Coronary artery (tissue), 2 donors: ENCODE measurements around the gene RNASE4.
"Not testable (repeated sequence)": the region's sequence is repeated elsewhere in the genome, so short reads cannot be mapped to it uniquely, and the experiment has no call there.

Experiments
- DNase-seq: peaks from one replicate; pipeline ENCODE4 v3.0.0-alpha.2; 2017; ENCODE audit warnings: low spot score
- H3K27ac ChIP-seq, 2 donors: fragments of 200-600 bp; sonication (generic); one replicate each; pipeline ENCODE4 v1.5.1; 2016 to 2019
- H3K4me3 ChIP-seq: fragments of 200-600 bp; sonication (generic); 2 replicates; pipeline ENCODE4 v1.5.1; 2016; ENCODE audit warnings: mild to moderate bottlenecking, moderate library complexity
- CTCF ChIP-seq: fragments of 200-600 bp; sonication (generic); IDR thresholded peaks from one replicate; pipeline ENCODE4 v1.5.1; 2019; ENCODE audit warnings: antibody characterized with exemption

Gene RNASE4

DNA sequence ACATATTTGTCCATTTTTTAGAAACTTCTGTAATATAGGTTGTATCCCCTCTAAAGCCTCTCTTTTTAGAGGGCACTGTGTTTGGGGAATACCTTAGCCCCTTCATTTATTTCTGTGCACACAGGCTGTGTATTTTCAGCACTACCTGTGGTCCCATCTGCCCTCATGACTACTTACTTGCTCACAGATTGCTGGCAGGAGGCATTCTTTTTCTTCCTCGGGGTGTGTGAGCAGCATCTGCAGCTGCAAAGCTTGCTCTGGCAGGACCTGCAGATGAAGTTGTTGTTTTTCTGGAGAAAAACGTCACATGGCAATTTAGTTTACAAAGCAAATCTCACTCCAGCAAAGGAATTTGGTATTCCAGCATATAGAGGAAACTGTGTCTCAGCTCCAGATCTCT is 28.5 kb downstream of the RNASE4 start:
- Histone ChIP-seq H3K4me3 (no peak overlapping the region), H3K27ac (no peak overlapping the region)
- no peak for TF ChIP-seq CTCF
- no peak for DNase-seq

DNA sequence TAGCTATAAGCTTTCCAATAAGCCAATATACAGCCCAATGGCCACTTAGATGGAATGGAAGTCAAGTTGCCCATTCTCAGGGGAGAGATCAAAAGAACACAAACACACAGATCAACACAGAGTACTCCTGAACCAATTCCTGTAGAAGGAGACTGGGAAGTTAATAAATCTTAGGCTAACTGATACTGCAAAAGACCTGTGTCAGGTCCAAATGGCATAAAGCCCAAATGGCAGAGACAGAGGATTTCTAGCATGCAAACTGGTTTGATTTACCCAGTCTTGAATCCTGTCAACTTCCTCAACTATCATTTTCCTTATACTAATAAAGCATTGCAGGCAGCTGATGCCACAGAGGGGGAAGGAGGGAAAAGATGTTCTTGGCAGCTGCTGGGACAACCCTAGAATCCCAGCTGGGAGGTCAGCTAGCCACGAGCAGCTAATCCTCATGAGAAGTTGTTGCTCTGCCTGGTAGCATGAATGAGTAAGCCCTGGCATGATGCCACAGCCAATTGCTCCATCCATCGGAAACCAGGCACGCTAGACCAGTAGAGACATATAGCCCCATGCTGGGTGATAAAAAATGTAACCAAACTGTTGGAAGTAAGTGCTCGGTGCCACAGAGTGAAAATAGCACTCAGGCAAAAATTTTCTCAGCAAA is 30.4 kb downstream of the RNASE4 start:
- TF ChIP-seq CTCF, result no peak
- DNase-seq, result peak; percentile 79
- H3K27ac ChIP-seq, result peak overlapping the region in 1 of 2 donors; percentile 77

GRCh38 chr14:20719777-20720176 is 35.4 kb downstream of the RNASE4 start:
- no peak for TF ChIP-seq CTCF
- Histone ChIP-seq H3K27ac (no peak overlapping the region), H3K4me3 (no peak overlapping the region)
- DNase-seq, result no peak

More for the DNA sequence above, 30.4 kb downstream of the RNASE4 start:
- no peak overlapping the region for H3K4me3 ChIP-seq

DNA sequence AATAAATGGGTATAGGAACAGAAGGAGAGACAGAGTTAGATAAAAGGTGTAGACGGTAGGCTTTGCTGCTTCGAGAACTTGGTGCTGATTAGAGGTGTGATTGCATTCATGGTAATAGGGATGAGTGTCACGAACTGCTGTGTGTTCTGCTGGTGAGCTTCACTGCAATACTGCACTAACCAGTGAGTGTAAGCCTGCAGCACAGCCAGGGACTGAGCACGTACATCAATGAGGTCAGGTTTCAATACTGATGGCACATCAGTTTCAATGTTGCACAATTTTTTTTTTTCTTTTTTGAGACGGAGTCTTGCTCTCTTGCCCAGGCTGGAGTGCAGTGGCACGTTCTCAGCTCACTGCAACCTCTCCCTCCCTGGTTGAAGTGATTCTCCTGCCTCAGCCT is 36.4 kb downstream of the RNASE4 start:
- Histone ChIP-seq H3K27ac (no peak overlapping the region), H3K4me3 (no peak overlapping the region)
- no peak for TF ChIP-seq CTCF
- no peak for DNase-seq

GRCh38 chr14:20722016-20722415 is 37.7 kb downstream of the RNASE4 start:
- DNase-seq, result no peak
- H3K27ac ChIP-seq, result no peak overlapping the region
- TF ChIP-seq CTCF, result no peak
- H3K4me3 ChIP-seq, result no peak overlapping the region

GRCh38 chr14:20723488-20723887 is 39.1 kb downstream of the RNASE4 start:
- no peak for TF ChIP-seq CTCF
- H3K27ac ChIP-seq, result no peak overlapping the region
- H3K4me3 ChIP-seq, result peak overlapping the region; percentile 32
- DNase-seq, result no peak

DNA sequence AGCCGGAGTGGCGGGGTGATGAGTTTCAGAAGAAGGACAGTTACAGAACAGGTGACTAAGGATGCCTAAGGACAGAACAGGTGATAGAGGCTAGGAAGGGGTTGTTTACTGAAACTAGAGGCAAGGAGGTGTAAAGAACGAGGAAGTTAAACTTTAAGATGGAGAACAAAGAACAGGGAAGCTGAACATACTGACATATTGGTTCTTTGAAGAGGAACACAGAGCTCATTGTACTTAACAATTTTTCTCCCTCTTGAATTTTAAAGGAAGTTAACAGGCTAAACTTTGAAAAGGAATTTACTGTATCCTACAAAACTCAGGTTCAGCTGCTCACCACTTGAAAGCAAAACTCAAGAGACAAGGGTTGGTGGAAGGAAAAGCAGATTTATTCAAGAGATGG is 41.8 kb downstream of the RNASE4 start:
- not testable (repeated sequence) for H3K4me3 ChIP-seq, DNase-seq
- peak overlapping the region in 1 of 2 donors; percentile 34 for H3K27ac ChIP-seq
